Ramos (cell line): ENCODE measurements around the gene GNG12.

Source experiments
- in situ Hi-C: fragments of 300-500 bp; cut with MboI; formaldehyde crosslinking; loops from one replicate; pipeline ENCODE4 v1.14.3; 2022; ENCODE audit warnings: low sequenced_read_pairs; ENCODE audit not compliant: unreplicated experiment

The GNG12 gene

GRCh38 chr1:67844988-67845387, 11.7 kb upstream of the GNG12 start:
- in situ Hi-C loops: no loop called here

DNA sequence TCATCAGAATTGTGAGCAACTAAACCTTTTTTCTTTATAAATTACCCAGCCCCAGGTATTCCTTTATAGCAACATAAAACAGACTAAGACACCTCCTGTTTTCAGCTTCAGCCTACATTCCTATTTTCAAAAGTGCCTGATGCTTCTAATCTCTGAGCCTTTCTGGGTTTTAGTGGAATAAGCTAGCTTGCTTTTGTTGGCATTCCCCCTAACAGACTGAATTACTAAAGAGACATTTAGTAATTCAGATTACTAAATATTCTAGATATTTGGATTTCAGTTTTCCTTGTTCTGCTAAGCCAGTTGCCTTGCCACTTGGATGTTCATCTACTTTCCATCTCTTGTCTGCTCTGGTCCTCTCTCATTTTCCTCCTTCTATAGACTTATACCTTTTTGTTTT, 10.5 kb upstream of the GNG12 start:
- in situ Hi-C loops: no loop called here

DNA sequence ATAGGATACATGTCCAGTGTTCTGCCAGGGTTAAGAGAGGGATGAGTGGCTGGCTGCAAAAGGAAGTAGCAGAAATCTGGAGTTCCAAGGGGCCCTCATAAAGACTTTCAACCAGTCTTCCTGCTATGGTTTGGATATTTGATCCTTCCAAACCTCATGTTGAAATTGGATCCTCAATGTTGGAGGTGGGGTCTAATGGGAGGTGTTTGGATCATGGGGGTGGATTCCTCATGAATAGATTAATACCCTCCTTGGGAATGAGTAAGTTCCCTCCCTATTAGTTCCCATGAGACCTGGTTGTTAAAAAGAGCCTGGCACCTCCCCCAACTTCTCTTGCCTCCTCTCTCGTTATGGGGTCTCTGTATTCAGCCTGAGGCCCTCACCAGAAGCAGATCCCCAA, 10.1 kb upstream of the GNG12 start:
- in situ Hi-C loops: no loop called here

DNA sequence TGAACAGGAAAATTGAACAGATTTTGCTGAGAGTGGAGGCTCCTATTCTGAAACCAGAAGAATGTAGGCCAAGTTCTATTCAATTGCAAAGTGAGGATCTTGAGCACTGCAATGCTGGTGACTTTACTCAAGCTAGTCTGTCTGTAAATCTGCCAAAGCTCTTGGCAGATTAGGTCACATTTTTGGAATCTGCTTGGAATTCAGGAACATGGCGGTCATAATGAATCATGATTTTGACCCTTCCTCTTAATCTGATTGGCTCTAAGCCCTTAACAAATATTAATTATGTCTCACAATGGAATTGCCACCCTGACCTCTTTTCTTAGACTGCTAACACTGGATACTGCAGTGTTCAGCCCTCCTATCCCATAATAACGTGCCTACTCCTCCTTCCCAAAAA, 7.2 kb upstream of the GNG12 start:
- in situ Hi-C loops: no loop called here

DNA sequence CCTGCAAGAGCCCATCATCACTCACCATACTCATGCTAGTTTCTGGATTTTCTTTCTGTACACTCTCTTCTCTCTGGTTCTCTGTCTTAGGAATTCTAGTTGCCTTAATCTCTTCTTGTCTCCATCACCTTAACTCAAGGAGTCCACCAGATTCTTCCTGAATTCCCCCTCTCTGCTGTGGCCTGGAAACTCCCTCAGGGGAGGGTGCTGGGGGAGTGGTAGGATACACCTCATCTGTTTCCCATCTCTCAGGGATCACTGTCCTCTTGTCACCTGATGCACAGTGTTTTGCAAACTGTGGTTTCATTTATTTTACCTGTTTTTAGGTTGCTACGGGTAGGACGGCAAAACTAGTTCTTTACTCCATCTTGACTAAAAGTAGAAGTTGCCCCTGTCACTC, 6.6 kb upstream of the GNG12 start:
- in situ Hi-C loops: no loop called here

GRCh38 chr1:67838180-67838910, 5.1 kb upstream of the GNG12 start:
- in situ Hi-C loops: no loop called here

- in situ Hi-C loops: no loop called here
These were observed 3.5 kb upstream of the GNG12 start for GRCh38 chr1:67836769-67837168.

DNA sequence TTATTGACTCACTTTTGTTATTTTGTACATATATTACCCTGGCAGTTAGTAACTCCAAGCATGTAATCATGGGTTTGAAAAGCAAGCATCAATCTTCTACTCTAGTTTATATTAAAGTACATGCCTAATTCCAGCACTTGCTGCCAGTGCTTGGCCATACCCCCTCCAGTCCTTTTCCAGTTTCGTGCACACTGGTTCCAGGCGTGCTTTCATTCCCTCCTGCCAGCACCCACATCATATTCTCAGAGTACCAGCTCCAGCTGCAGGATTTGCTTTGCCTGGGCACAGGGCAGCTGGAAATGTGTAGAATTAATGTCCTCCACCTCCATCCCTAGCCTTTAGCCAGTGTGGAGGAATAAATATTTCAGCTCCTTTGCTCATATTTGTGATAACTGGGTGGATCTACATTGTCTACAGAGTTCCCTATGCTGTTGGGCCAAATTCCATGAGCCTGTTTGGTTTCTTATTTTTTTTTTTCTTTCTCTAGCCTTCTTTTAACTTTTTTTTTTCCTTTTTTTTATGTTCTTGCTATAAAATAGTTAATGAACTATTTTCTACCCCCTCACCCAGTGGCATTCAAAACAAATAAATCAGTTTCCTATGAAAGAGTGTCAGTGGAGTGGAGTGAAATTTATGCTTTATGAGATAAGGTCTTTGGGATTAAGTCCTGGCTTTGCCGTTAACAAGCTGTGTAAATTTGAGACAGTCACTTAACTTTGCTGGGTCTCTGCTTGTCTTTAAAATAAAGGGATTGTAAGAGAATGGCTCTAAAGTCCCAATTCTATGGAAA, 2.6 kb upstream of the GNG12 start:
- in situ Hi-C loops: no loop called here

GRCh38 chr1:67834246-67834877, 1.1 kb upstream of the GNG12 start:
- in situ Hi-C loops: no loop called here

- in situ Hi-C loops: no loop called here
These were observed 304 bp upstream of the GNG12 start for GRCh38 chr1:67833602-67833940.

GRCh38 chr1:67831850-67832513, 1.3 kb downstream of the GNG12 start:
- in situ Hi-C loops: no loop called here

GRCh38 chr1:67830928-67831830, 2.1 kb downstream of the GNG12 start:
- in situ Hi-C loops: no loop called here

DNA sequence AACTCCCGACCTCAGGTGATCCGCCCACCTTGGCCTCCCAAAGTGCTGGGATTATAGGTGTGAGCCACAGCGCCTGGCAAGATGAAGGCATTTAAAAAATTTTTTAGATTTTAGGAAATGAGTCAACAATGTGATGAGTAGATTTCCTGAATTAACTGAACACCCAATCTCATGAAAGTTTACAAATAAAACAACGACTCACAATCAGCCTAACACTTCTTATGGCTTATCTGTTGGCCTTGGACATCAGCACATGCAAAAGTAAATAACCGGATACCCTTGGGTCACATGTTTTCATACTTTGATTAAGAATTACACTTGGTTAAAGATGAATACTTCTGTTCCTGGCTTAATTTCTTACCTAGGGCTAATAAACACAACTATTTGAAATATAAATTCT, 3.0 kb downstream of the GNG12 start:
- in situ Hi-C loops: no loop called here

DNA sequence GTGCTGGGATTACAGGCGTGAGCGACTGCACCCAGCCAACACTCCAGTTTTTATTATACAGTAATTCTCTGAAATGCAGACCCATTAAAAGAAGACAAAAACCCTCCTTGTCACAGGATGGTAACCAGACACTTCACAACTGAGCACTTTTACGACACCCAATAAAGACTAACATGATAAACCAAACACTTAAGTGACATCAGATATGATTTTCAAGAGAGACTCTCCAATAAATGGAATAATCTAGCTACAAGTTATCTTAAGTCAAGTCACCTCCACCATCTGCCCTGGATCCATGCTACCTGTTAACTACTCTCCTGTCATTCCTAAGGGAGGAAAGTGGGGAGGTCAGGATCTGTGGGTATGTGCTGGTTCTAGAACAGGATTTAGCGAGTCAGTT, 5.6 kb downstream of the GNG12 start:
- in situ Hi-C loops: no loop called here

DNA sequence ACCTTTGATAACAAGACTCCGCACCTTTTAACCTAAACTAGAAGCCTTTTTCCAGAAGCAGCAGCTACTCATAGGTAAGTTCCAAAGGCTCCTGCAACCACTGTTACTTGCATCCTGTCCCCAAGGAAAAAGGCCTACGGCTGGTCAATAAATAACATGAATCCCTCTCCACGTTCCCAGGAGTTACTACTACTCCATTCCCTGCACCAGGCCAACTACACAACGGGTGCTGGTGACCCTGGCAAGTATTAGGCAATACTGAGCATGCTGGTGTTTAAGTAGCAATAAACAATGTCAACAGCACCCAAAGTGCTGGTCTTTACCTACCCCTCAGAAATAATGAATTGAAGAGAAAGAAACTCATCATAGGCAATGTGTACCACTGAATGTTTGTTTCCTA, 7.7 kb downstream of the GNG12 start:
- in situ Hi-C loops: no loop called here

DNA sequence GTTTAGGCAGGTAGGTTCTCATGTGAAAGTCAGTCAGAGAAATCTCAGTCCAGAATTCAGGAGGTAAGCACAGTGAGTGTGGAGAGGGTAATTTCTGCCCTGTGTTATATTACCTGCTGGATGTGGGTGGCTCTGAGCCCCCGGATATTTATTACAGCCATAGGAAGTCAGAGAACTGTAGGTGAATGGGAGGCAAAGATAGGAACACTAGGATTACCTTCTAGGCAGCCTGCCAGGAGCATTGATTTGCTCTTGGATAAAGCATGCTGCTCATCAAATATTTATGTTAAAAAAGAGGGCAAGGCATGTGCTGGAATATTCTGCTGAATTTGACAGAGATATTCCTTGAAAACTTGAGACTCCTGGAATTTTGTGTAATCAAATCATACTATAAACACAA, 8.5 kb downstream of the GNG12 start:
- in situ Hi-C loops: no loop called here

DNA sequence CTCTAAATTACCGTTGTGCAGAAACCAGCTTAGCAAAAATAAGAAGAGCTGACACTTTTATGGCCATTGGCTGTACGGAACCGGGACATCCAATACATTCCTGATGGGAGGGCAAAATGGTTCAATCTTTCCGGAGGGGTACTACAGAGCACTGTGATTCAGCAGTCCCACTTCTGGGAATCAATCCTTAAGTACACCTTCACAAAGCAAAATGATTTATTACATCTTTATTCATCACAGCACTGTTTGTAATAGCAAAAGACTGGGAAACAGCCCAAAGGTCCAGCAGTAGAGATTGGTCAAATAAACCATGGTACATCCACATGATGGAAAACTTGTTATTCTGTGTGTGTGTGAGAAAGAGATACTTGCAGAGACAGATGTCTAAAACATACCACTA, 9.7 kb downstream of the GNG12 start:
- in situ Hi-C loops: no loop called here

DNA sequence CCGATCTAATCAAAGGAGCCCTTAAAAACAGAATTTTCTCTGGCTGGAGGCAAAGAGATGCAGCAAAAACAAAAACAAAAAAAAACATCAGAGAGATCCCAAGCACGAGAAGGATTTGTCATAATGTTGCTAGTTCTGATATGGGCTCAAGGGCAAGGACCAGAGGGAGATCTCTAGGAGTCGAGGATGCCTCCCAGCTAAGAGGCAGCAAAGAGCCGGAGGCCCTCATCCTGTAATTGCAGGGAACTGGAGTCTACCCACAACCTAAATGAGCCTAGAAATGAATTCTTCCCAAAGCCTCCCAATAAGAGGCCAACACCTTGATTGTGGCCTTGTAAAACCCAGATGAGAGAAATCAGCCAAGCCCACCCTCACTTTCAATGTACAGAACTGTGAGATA, 12.0 kb downstream of the GNG12 start:
- in situ Hi-C loops: no loop called here

- in situ Hi-C loops: no loop called here
These were observed 14.5 kb downstream of the GNG12 start for GRCh38 chr1:67818725-67819301.

GRCh38 chr1:67818162-67818561, 15.1 kb downstream of the GNG12 start:
- in situ Hi-C loops: no loop called here
